ENCODE data around the gene STAP1.
A peak's percentile ranks its signal among the peaks of the same experiment; 100 is the strongest.
"Not testable (repeated sequence)": the region's sequence is repeated elsewhere in the genome, so short reads cannot be mapped to it uniquely, and the experiment has no call there.

Gene STAP1

GRCh38 chr4:67539830-67540229 lies 18.7 kb upstream of the STAP1 start:
- H3K9me3 ChIP-seq (ENCODE audit: control insufficient read depth, insufficient read depth, low read length) = no peaks in the 10 kb centered on the region
- H3K36me3 ChIP-seq (ENCODE audit: control insufficient read depth, insufficient read depth, low read length) = no peaks in the 10 kb centered on the region
- no peaks in the 10 kb centered on the region for H3K4me1 ChIP-seq (ENCODE audit: control insufficient read depth, insufficient read depth, low read length)
- no peak overlapping the region for H3K9ac ChIP-seq (ENCODE audit: low read depth, low read length)
- H3K27me3 ChIP-seq (ENCODE audit: control insufficient read depth, insufficient read depth, low read length) = no peaks in the 10 kb centered on the region
- no peak overlapping the region for H3K4me3 ChIP-seq (ENCODE audit: low read depth, low read length)

- Histone ChIP-seq H3K9me3 (ENCODE audit: control insufficient read depth, insufficient read depth, low read length) (no peaks in the 10 kb centered on the region), H3K4me1 (ENCODE audit: control insufficient read depth, insufficient read depth, low read length) (no peaks in the 10 kb centered on the region), H3K36me3 (ENCODE audit: control insufficient read depth, insufficient read depth, low read length) (no peaks in the 10 kb centered on the region), H3K27me3 (ENCODE audit: control insufficient read depth, insufficient read depth, low read length) (no peaks in the 10 kb centered on the region), H3K4me3 (ENCODE audit: low read depth, low read length) (no peak overlapping the region), H3K9ac (ENCODE audit: low read depth, low read length) (no peak overlapping the region)
Measured at GRCh38 chr4:67542076-67542475, 16.5 kb upstream of the STAP1 start.

GRCh38 chr4:67545199-67546003 lies 13.1 kb upstream of the STAP1 start, which contains the start of gene CENPC:
CENPC (minus strand) TSS chr4:67545503; CDS start chr4:67545355, 148 bp downstream.
- Histone ChIP-seq H3K4me1 (ENCODE audit: control insufficient read depth, insufficient read depth, low read length) (no peaks in the 10 kb centered on the region), H3K27me3 (ENCODE audit: control insufficient read depth, insufficient read depth, low read length) (no peaks in the 10 kb centered on the region), H3K4me3 (ENCODE audit: low read depth, low read length) (peak within 1 kb of the TSS; percentile 69), H3K36me3 (ENCODE audit: control insufficient read depth, insufficient read depth, low read length) (no peaks in the 10 kb centered on the region), H3K9me3 (ENCODE audit: control insufficient read depth, insufficient read depth, low read length) (no peaks in the 10 kb centered on the region), H3K9ac (ENCODE audit: low read depth, low read length) (peak within 1 kb of the TSS; percentile 80)

GRCh38 chr4:67546004-67546356 lies 12.5 kb upstream of the STAP1 start:
- Histone ChIP-seq H3K4me1 (ENCODE audit: control insufficient read depth, insufficient read depth, low read length) (no peaks in the 10 kb centered on the region), H3K4me3 (ENCODE audit: low read depth, low read length) (peak overlapping the region; percentile 69), H3K9ac (ENCODE audit: low read depth, low read length) (no peak overlapping the region), H3K36me3 (ENCODE audit: control insufficient read depth, insufficient read depth, low read length) (no peaks in the 10 kb centered on the region), H3K27me3 (ENCODE audit: control insufficient read depth, insufficient read depth, low read length) (no peaks in the 10 kb centered on the region), H3K9me3 (ENCODE audit: control insufficient read depth, insufficient read depth, low read length) (no peaks in the 10 kb centered on the region)

- no peak overlapping the region for H3K9ac ChIP-seq (ENCODE audit: low read depth, low read length)
- no peaks in the 10 kb centered on the region for H3K9me3 ChIP-seq (ENCODE audit: control insufficient read depth, insufficient read depth, low read length)
- H3K36me3 ChIP-seq (ENCODE audit: control insufficient read depth, insufficient read depth, low read length) = no peaks in the 10 kb centered on the region
- no peaks in the 10 kb centered on the region for H3K4me1 ChIP-seq (ENCODE audit: control insufficient read depth, insufficient read depth, low read length)
- no peaks in the 10 kb centered on the region for H3K27me3 ChIP-seq (ENCODE audit: control insufficient read depth, insufficient read depth, low read length)
- no peak overlapping the region for H3K4me3 ChIP-seq (ENCODE audit: low read depth, low read length)
Measured at GRCh38 chr4:67546971-67547370, 11.6 kb upstream of the STAP1 start.

- no peaks in the 10 kb centered on the region for H3K4me1 ChIP-seq (ENCODE audit: control insufficient read depth, insufficient read depth, low read length)
- no peaks in the 10 kb centered on the region for H3K9me3 ChIP-seq (ENCODE audit: control insufficient read depth, insufficient read depth, low read length)
- H3K36me3 ChIP-seq (ENCODE audit: control insufficient read depth, insufficient read depth, low read length) = no peaks in the 10 kb centered on the region
- no peak overlapping the region for H3K4me3 ChIP-seq (ENCODE audit: low read depth, low read length)
- no peaks in the 10 kb centered on the region for H3K27me3 ChIP-seq (ENCODE audit: control insufficient read depth, insufficient read depth, low read length)
- no peak overlapping the region for H3K9ac ChIP-seq (ENCODE audit: low read depth, low read length)
Measured at GRCh38 chr4:67549123-67549522, 9.4 kb upstream of the STAP1 start.

GRCh38 chr4:67550451-67550850 lies 8.1 kb upstream of the STAP1 start:
- Histone ChIP-seq H3K9me3 (ENCODE audit: control insufficient read depth, insufficient read depth, low read length) (no peaks in the 10 kb centered on the region), H3K36me3 (ENCODE audit: control insufficient read depth, insufficient read depth, low read length) (no peaks in the 10 kb centered on the region), H3K9ac (ENCODE audit: low read depth, low read length) (no peak overlapping the region), H3K27me3 (ENCODE audit: control insufficient read depth, insufficient read depth, low read length) (no peaks in the 10 kb centered on the region), H3K4me3 (ENCODE audit: low read depth, low read length) (no peak overlapping the region), H3K4me1 (ENCODE audit: control insufficient read depth, insufficient read depth, low read length) (no peaks in the 10 kb centered on the region)

GRCh38 chr4:67550857-67551256 lies 7.7 kb upstream of the STAP1 start:
- Histone ChIP-seq H3K4me1 (ENCODE audit: control insufficient read depth, insufficient read depth, low read length) (no peaks in the 10 kb centered on the region), H3K9ac (ENCODE audit: low read depth, low read length) (no peak overlapping the region), H3K27me3 (ENCODE audit: control insufficient read depth, insufficient read depth, low read length) (no peaks in the 10 kb centered on the region), H3K36me3 (ENCODE audit: control insufficient read depth, insufficient read depth, low read length) (no peaks in the 10 kb centered on the region), H3K4me3 (ENCODE audit: low read depth, low read length) (no peak overlapping the region), H3K9me3 (ENCODE audit: control insufficient read depth, insufficient read depth, low read length) (no peaks in the 10 kb centered on the region)

GRCh38 chr4:67552146-67552792 lies 6.3 kb upstream of the STAP1 start:
- not testable (repeated sequence) for H3K27me3 ChIP-seq (ENCODE audit: control insufficient read depth, insufficient read depth, low read length); H3K9ac ChIP-seq (ENCODE audit: low read depth, low read length); H3K4me1 ChIP-seq (ENCODE audit: control insufficient read depth, insufficient read depth, low read length); H3K4me3 ChIP-seq (ENCODE audit: low read depth, low read length); H3K36me3 ChIP-seq (ENCODE audit: control insufficient read depth, insufficient read depth, low read length); H3K9me3 ChIP-seq (ENCODE audit: control insufficient read depth, insufficient read depth, low read length)

GRCh38 chr4:67554096-67554495 lies 4.4 kb upstream of the STAP1 start:
- Histone ChIP-seq H3K27me3 (ENCODE audit: control insufficient read depth, insufficient read depth, low read length) (no peaks in the 10 kb centered on the region), H3K9me3 (ENCODE audit: control insufficient read depth, insufficient read depth, low read length) (no peaks in the 10 kb centered on the region), H3K36me3 (ENCODE audit: control insufficient read depth, insufficient read depth, low read length) (no peaks in the 10 kb centered on the region), H3K4me1 (ENCODE audit: control insufficient read depth, insufficient read depth, low read length) (no peaks in the 10 kb centered on the region), H3K4me3 (ENCODE audit: low read depth, low read length) (no peak overlapping the region), H3K9ac (ENCODE audit: low read depth, low read length) (no peak overlapping the region)

GRCh38 chr4:67555447-67555846 lies 3.1 kb upstream of the STAP1 start:
- no peak overlapping the region for H3K4me3 ChIP-seq (ENCODE audit: low read depth, low read length)
- no peaks in the 10 kb centered on the region for H3K27me3 ChIP-seq (ENCODE audit: control insufficient read depth, insufficient read depth, low read length)
- H3K36me3 ChIP-seq (ENCODE audit: control insufficient read depth, insufficient read depth, low read length) = no peaks in the 10 kb centered on the region
- no peak overlapping the region for H3K9ac ChIP-seq (ENCODE audit: low read depth, low read length)
- H3K4me1 ChIP-seq (ENCODE audit: control insufficient read depth, insufficient read depth, low read length) = no peaks in the 10 kb centered on the region
- no peaks in the 10 kb centered on the region for H3K9me3 ChIP-seq (ENCODE audit: control insufficient read depth, insufficient read depth, low read length)

GRCh38 chr4:67556436-67556835 lies 2.1 kb upstream of the STAP1 start:
- H3K9me3 ChIP-seq (ENCODE audit: control insufficient read depth, insufficient read depth, low read length) = no peaks in the 10 kb centered on the region
- H3K4me1 ChIP-seq (ENCODE audit: control insufficient read depth, insufficient read depth, low read length) = no peaks in the 10 kb centered on the region
- H3K36me3 ChIP-seq (ENCODE audit: control insufficient read depth, insufficient read depth, low read length) = no peaks in the 10 kb centered on the region
- H3K4me3 ChIP-seq (ENCODE audit: low read depth, low read length) = no peak overlapping the region
- no peak overlapping the region for H3K9ac ChIP-seq (ENCODE audit: low read depth, low read length)
- H3K27me3 ChIP-seq (ENCODE audit: control insufficient read depth, insufficient read depth, low read length) = no peaks in the 10 kb centered on the region
